SJCRH30 (cell line): Measurements from ENCODE around the gene ADGRD1. TPM values are rescaled to one million over a fixed set of nuclear protein-coding genes. Genes with fewer than 3 reads are reported as not detected.
A peak's percentile ranks its signal among the peaks of the same experiment; 100 is the strongest.

ENCODE experiments used
- DNase-seq, 2 experiments: peaks; one replicate each; pipeline ENCODE4 v3.0.0-alpha.2; 2015 to 2020
- H3K27ac ChIP-seq: fragments of 250-450 bp; sonication (Bioruptor Pico); 2 replicates; pipeline ENCODE4 v1.5.1; 2020; ENCODE audit warnings: mild to moderate bottlenecking, moderate library complexity
- H3K27me3 ChIP-seq: fragments of 250-450 bp; sonication (Bioruptor Pico); 2 replicates; pipeline ENCODE4 v1.5.1; 2020; ENCODE audit warnings: mild to moderate bottlenecking, moderate library complexity
- H3K36me3 ChIP-seq: fragments of 250-450 bp; sonication (Bioruptor Pico); 2 replicates; pipeline ENCODE4 v1.5.1; 2020; ENCODE audit warnings: mild to moderate bottlenecking, moderate library complexity
- H3K4me1 ChIP-seq: fragments of 250-450 bp; sonication (Bioruptor Pico); 2 replicates; pipeline ENCODE4 v1.5.1; 2020; ENCODE audit warnings: mild to moderate bottlenecking, moderate library complexity
- H3K4me3 ChIP-seq: fragments of 250-450 bp; sonication (Bioruptor Pico); 2 replicates; pipeline ENCODE4 v1.5.1; 2020; ENCODE audit warnings: mild to moderate bottlenecking, moderate library complexity
- H3K9me3 ChIP-seq: fragments of 250-450 bp; sonication (Bioruptor Pico); replicated peaks from 2 replicates; pipeline ENCODE4 v1.5.1; 2020; ENCODE audit warnings: mild to moderate bottlenecking, moderate library complexity
- total RNA-seq: library from RNA; depleted of rRNA; stranded (reverse); fragments of >200 nt; shearing (Covaris generic); gene quantifications from 2 replicates; pipeline ENCODE4 v1.2.3, GENCODE V29; 2014

ADGRD1 gene
- total RNA-seq, 1 experiment from 2014 or later, result 0.36 TPM

DNA sequence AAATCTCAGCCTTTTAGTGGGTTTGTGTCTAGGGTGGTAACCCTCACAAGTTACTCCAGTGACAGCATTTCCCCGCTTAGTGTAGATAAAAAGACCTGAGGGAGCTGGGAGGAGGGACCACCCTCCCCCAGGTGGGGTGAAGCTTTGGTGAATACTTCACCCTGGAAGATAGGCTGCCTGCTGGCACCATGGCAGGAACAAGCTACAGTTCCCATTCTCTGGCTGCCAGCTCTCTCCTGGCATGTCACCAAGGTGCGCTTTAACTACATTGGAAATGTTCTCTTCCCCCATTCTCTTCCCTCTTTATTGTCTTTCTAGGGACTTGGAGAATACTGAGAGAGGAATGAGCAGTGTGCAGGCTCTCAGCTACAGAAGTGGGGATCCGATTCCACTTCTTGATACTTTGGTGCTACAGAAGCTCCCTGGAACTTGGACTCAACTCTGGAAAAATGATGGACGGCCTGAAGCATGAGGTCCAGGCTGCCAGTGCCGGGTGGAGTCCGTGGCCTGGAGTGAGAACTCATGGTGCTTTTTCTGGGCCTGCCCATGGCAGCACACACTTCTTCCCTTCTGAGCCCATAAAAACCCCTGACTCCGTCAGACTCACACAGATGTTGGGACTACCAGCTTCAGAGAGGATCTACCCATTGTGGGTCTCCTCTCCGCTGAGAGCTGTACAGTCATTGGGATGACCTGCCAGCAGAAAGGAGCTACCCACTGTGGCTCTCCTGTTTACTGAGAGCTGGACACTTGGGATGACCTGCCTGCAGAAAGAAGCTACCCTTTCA, 198.0 kb downstream of the ADGRD1 start:
- no peaks in the 10 kb centered on the region for H3K4me1 ChIP-seq
- H3K4me3 ChIP-seq, result no peak overlapping the region
- no peaks in the 10 kb centered on the region for H3K9me3 ChIP-seq
- no peaks in the 10 kb centered on the region for H3K36me3 ChIP-seq
- DNase-seq, result no peak
- H3K27me3 ChIP-seq, result no peaks in the 10 kb centered on the region
- H3K27ac ChIP-seq, result no peak overlapping the region

DNA sequence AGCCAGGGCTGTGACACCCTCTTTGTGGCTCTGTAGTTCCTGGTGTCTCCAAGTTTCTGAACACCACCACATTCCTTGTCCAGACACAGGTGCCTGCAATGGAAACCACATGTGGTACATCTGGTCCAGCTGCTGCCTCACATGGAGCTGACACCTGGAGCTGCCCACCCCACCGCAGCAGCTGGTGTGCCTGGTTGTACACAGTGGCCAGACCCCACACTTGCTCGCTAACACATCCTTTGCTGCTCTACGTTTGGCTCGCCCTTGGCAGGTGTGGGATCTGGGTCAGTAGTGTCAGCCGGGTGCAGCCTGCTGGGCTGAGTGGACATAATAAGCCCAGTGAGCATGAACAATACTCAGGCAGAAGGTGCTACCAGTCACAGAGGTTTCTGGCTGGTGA, 198.9 kb downstream of the ADGRD1 start:
- DNase-seq, result no peak
- H3K36me3 ChIP-seq, result no peaks in the 10 kb centered on the region
- H3K27me3 ChIP-seq, result no peaks in the 10 kb centered on the region
- H3K27ac ChIP-seq, result no peak overlapping the region
- H3K4me1 ChIP-seq, result no peaks in the 10 kb centered on the region
- no peak overlapping the region for H3K4me3 ChIP-seq
- no peaks in the 10 kb centered on the region for H3K9me3 ChIP-seq

DNA sequence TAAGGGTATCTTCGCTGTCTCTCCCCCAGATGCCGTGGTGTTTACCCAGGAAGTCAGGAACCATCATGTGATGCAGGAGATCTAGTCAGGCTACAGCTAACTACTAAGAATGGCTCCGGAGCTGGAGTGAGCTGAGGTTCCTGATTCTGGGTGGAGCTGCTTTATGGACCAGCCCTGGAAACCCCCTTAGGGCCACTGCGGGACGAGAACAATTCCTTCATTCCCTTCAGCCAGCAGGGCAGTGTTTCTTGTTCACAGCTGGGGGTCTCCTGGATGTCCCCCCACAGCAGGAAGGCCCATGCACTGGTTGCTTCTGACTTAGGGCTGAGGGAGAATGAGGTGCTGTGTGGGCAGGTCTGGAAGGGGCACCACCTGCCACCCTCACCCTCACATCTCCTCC, 199.3 kb downstream of the ADGRD1 start:
- Histone ChIP-seq H3K4me1 (no peaks in the 10 kb centered on the region), H3K4me3 (no peak overlapping the region), H3K9me3 (no peaks in the 10 kb centered on the region), H3K36me3 (no peaks in the 10 kb centered on the region), H3K27me3 (no peaks in the 10 kb centered on the region), H3K27ac (no peak overlapping the region)
- DNase-seq, result no peak

DNA sequence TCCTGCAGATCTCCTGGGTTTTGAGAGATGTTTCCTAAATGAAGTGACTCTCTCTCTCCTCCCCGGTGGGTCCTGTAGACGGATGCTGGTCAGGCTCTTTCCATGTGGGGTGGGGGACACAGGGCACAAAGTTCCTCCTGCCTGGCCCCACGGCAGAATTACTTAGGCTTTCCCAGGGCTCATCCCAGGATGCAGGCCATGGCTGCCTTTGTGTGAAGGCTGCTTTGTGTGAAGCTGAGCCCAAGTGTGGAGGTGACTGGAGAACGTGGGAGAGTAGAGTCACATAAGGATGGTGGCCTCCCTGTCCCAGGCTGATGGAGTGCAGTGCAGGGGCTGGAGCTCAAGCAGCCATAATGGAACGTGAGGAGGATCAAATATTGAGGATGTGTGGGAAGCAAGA, 200.2 kb downstream of the ADGRD1 start:
- H3K27ac ChIP-seq, result no peak overlapping the region
- no peaks in the 10 kb centered on the region for H3K27me3 ChIP-seq
- no peaks in the 10 kb centered on the region for H3K36me3 ChIP-seq
- no peak overlapping the region for H3K4me3 ChIP-seq
- no peaks in the 10 kb centered on the region for H3K9me3 ChIP-seq
- H3K4me1 ChIP-seq, result no peaks in the 10 kb centered on the region
- no peak for DNase-seq

DNA sequence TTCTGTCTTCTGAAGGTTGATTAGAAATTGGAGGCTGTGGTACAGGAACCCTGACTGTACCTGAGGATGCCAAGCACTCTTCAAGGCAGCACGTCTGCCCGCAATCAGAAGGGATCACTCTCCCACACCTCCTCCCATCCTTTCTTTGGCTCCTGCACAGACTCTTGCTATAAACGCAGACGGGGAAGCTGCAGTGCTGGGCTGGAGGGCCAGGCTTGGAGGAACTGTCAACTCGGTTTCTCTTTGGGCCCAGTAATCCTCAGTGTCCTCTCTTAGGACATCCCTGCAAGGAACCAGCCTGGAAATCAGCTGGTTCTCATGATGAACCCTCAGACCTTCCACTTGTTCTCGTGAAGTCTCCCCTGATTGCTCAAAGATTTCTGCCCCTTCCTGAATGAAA, 201.4 kb downstream of the ADGRD1 start:
- Histone ChIP-seq H3K9me3 (no peaks in the 10 kb centered on the region), H3K36me3 (no peaks in the 10 kb centered on the region), H3K27me3 (no peaks in the 10 kb centered on the region), H3K4me3 (no peak overlapping the region), H3K27ac (no peak overlapping the region), H3K4me1 (no peaks in the 10 kb centered on the region)
- no peak for DNase-seq

- Histone ChIP-seq H3K27ac (no peak overlapping the region), H3K4me3 (no peak overlapping the region), H3K36me3 (no peaks in the 10 kb centered on the region), H3K9me3 (no peaks in the 10 kb centered on the region), H3K4me1 (no peaks in the 10 kb centered on the region), H3K27me3 (no peaks in the 10 kb centered on the region)
- DNase-seq, result no peak
Measured at GRCh38 chr12:131157743-131158142, 204.0 kb downstream of the ADGRD1 start.

DNA sequence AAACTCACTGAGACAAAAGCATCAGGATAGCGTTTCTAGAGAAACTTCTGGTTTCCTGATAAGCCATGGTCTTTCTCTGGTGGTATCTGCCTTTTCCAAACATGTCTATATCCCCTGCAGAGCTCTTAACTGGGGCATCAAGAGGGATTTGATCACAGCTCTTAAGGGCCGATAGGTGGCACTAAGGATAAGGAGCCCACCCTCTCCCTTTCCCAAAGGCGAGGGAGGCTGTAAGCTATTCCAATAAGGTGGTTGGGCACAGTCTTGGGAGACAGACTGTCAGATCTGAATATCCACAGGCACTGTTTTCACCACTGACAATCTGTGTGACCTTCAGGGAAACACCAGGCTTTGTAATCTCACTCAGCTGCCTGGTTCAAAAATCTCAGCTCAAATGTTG, 206.0 kb downstream of the ADGRD1 start:
- Histone ChIP-seq H3K27ac (no peak overlapping the region), H3K4me1 (no peaks in the 10 kb centered on the region), H3K36me3 (no peaks in the 10 kb centered on the region), H3K27me3 (no peaks in the 10 kb centered on the region), H3K9me3 (no peaks in the 10 kb centered on the region), H3K4me3 (no peak overlapping the region)
- DNase-seq, result peak in 1 of 2 experiments; percentile 15

GRCh38 chr12:131162113-131162512, 208.4 kb downstream of the ADGRD1 start:
- Histone ChIP-seq H3K4me1 (no peaks in the 10 kb centered on the region), H3K9me3 (no peaks in the 10 kb centered on the region), H3K27me3 (no peaks in the 10 kb centered on the region), H3K27ac (no peak overlapping the region), H3K4me3 (no peak overlapping the region), H3K36me3 (no peaks in the 10 kb centered on the region)
- DNase-seq, result no peak

- DNase-seq, result no peak
- H3K36me3 ChIP-seq, result no peaks in the 10 kb centered on the region
Measured at GRCh38 chr12:131163189-131163738, 209.6 kb downstream of the ADGRD1 start.

GRCh38 chr12:131164096-131164872, 210.6 kb downstream of the ADGRD1 start:
- no peaks in the 10 kb centered on the region for H3K9me3 ChIP-seq
- DNase-seq, result no peak

More at GRCh38 chr12:131163189-131163738, 209.6 kb downstream of the ADGRD1 start:
- Histone ChIP-seq H3K27ac (no peak overlapping the region), H3K4me3 (no peak overlapping the region), H3K27me3 (no peaks in the 10 kb centered on the region), H3K4me1 (no peaks in the 10 kb centered on the region), H3K9me3 (no peaks in the 10 kb centered on the region)

DNA sequence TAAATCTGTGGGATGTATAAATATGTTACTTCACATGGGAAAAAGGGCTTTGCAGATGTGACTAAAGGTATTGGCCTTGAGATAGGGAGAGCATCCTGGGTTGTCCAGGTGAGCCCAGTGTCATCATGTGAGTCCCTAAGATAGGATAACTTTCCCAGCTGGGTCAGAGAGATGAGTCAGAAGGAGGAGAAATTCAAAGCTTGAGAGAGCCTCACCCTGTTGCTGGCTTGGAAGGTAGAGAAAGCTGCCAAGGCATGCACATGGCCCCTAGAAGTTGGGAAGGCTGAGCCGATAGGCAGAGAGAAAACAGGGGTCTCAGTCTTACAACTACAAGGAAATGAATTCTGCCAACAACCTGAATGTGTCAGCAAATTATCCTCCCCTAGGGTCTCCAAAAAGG, 213.0 kb downstream of the ADGRD1 start:
- no peaks in the 10 kb centered on the region for H3K36me3 ChIP-seq
- H3K27me3 ChIP-seq, result no peaks in the 10 kb centered on the region
- no peaks in the 10 kb centered on the region for H3K4me1 ChIP-seq
- no peaks in the 10 kb centered on the region for H3K9me3 ChIP-seq
- no peak for DNase-seq
- H3K27ac ChIP-seq, result no peak overlapping the region
- no peak overlapping the region for H3K4me3 ChIP-seq

More at GRCh38 chr12:131164096-131164872, 210.6 kb downstream of the ADGRD1 start:
- Histone ChIP-seq H3K36me3 (no peaks in the 10 kb centered on the region), H3K27me3 (no peaks in the 10 kb centered on the region), H3K4me3 (no peak overlapping the region), H3K4me1 (no peaks in the 10 kb centered on the region), H3K27ac (no peak overlapping the region)

GRCh38 chr12:131167334-131167733, 213.6 kb downstream of the ADGRD1 start:
- H3K9me3 ChIP-seq, result no peaks in the 10 kb centered on the region
- no peak overlapping the region for H3K27ac ChIP-seq
- no peak for DNase-seq
- H3K4me3 ChIP-seq, result no peak overlapping the region
- no peaks in the 10 kb centered on the region for H3K4me1 ChIP-seq
- H3K36me3 ChIP-seq, result no peaks in the 10 kb centered on the region
- no peaks in the 10 kb centered on the region for H3K27me3 ChIP-seq

DNA sequence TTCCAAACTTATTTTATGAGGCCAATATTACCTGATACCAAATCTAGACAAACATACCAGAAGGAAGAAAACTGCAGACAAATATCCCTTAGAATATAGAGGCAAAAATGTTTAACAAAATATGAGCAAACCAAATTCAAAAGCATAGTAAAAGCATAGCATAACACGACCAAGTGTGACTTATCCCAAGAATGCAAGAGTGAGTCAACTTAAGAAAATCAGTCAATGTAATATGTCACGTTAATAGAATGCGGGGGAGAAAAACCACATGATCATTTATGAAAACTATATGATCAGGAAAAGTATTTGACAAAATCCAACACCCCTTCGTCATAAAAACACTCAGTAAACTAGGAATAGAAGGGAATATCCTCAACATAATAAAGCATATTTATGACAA, 217.3 kb downstream of the ADGRD1 start:
- Histone ChIP-seq H3K4me3 (no peak overlapping the region), H3K4me1 (no peaks in the 10 kb centered on the region), H3K9me3 (0 out of 2 replicates have a peak, but pooled peaks cover 3% of the 10 kb centered on the region), H3K27me3 (no peaks in the 10 kb centered on the region), H3K36me3 (no peaks in the 10 kb centered on the region), H3K27ac (no peak overlapping the region)
- DNase-seq, result no peak

DNA sequence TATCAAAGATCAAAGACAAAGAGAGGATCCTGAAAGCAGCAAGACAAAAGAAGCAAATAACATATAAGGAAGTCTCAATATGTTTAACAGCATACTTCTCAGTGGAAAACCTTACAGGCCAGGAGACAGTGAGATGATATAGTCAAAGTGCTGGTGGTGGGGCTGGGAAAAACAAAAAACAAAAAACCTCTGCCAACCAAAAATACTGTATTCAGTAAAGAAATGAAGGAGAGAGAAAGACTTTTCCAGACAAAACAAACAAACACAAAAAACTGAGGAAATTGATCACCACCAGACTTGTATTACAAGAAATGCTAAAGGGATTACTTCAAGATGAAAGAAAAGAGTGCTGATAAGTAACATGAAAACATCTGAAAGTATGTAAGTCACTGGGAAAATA, 221.2 kb downstream of the ADGRD1 start:
- no peaks in the 10 kb centered on the region for H3K36me3 ChIP-seq
- H3K27me3 ChIP-seq, result no peaks in the 10 kb centered on the region
- 0 out of 2 replicates have a peak, but pooled peaks cover 3% of the 10 kb centered on the region for H3K9me3 ChIP-seq
- DNase-seq, result no peak
- H3K27ac ChIP-seq, result no peak overlapping the region
- H3K4me1 ChIP-seq, result no peaks in the 10 kb centered on the region
- H3K4me3 ChIP-seq, result no peak overlapping the region

- DNase-seq, result no peak
- no peaks in the 10 kb centered on the region for H3K36me3 ChIP-seq
- H3K4me3 ChIP-seq, result no peak overlapping the region
- H3K27me3 ChIP-seq, result no peaks in the 10 kb centered on the region
- no peak overlapping the region for H3K27ac ChIP-seq
- H3K4me1 ChIP-seq, result no peaks in the 10 kb centered on the region
- 0 out of 2 replicates have a peak, but pooled peaks cover 3% of the 10 kb centered on the region for H3K9me3 ChIP-seq
Measured at GRCh38 chr12:131176266-131176665, 222.6 kb downstream of the ADGRD1 start.
